HL-60 (cell line): ENCODE measurements around the gene PHF21A.

Experiments used
- GABPA ChIP-seq: IDR thresholded peaks from 2 replicates; pipeline ENCODE4 v1.6.1; 2012; ENCODE audit warnings: low read depth
- POLR2AphosphoS5 ChIP-seq: IDR thresholded peaks from 2 replicates; pipeline ENCODE4 v1.6.1; 2012; ENCODE audit warnings: low read depth
- SPI1 ChIP-seq: IDR thresholded peaks from 2 replicates; pipeline ENCODE4 v1.6.1; 2012; ENCODE audit warnings: low read depth, mild to moderate bottlenecking, borderline replicate concordance
- TF ChIP-seq, protein P1 (sequence below): IDR thresholded peaks from one replicate; pipeline ENCODE4 v1.5.1; 2011; ENCODE audit warnings: low read length, control low read depth, inconsistent platforms; ENCODE audit not compliant: insufficient read depth
- TF ChIP-seq, protein P2 (sequence below): IDR thresholded peaks from 2 replicates; pipeline ENCODE4 v1.6.1; 2012; ENCODE audit warnings: low read depth; ENCODE audit not compliant: insufficient replicate concordance

DNA sequence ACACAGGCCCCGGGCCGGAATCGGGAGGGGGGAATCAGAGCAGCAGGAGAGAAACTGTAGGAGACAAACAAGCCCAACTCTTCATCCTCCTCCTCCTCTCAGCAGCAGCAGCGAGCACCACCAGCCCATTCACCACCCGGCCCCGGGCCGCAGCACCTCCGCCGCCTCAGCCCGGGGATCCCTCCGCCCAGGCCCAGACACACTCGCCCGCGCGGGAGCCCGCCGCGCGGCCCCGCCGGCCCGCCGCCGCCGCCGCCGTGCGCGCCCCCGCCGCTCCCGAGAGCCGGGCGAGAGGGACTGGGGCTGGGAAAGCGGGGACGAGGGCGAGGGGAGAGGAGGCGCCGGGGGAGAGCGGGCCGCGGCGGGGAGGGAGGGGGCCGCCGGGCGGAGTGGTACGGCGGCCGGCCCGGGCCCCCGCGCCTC is at the start of gene PHF21A:
- TF ChIP-seq, protein P1, sequence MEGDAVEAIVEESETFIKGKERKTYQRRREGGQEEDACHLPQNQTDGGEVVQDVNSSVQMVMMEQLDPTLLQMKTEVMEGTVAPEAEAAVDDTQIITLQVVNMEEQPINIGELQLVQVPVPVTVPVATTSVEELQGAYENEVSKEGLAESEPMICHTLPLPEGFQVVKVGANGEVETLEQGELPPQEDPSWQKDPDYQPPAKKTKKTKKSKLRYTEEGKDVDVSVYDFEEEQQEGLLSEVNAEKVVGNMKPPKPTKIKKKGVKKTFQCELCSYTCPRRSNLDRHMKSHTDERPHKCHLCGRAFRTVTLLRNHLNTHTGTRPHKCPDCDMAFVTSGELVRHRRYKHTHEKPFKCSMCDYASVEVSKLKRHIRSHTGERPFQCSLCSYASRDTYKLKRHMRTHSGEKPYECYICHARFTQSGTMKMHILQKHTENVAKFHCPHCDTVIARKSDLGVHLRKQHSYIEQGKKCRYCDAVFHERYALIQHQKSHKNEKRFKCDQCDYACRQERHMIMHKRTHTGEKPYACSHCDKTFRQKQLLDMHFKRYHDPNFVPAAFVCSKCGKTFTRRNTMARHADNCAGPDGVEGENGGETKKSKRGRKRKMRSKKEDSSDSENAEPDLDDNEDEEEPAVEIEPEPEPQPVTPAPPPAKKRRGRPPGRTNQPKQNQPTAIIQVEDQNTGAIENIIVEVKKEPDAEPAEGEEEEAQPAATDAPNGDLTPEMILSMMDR: no peak
- TF ChIP-seq, protein P2, sequence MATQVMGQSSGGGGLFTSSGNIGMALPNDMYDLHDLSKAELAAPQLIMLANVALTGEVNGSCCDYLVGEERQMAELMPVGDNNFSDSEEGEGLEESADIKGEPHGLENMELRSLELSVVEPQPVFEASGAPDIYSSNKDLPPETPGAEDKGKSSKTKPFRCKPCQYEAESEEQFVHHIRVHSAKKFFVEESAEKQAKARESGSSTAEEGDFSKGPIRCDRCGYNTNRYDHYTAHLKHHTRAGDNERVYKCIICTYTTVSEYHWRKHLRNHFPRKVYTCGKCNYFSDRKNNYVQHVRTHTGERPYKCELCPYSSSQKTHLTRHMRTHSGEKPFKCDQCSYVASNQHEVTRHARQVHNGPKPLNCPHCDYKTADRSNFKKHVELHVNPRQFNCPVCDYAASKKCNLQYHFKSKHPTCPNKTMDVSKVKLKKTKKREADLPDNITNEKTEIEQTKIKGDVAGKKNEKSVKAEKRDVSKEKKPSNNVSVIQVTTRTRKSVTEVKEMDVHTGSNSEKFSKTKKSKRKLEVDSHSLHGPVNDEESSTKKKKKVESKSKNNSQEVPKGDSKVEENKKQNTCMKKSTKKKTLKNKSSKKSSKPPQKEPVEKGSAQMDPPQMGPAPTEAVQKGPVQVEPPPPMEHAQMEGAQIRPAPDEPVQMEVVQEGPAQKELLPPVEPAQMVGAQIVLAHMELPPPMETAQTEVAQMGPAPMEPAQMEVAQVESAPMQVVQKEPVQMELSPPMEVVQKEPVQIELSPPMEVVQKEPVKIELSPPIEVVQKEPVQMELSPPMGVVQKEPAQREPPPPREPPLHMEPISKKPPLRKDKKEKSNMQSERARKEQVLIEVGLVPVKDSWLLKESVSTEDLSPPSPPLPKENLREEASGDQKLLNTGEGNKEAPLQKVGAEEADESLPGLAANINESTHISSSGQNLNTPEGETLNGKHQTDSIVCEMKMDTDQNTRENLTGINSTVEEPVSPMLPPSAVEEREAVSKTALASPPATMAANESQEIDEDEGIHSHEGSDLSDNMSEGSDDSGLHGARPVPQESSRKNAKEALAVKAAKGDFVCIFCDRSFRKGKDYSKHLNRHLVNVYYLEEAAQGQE: no peak
- no peak; the same call in 1 of the 2 replicates for TF ChIP-seq POLR2AphosphoS5
- no peak for TF ChIP-seq SPI1
- TF ChIP-seq GABPA: no peak
